Measurements from ENCODE around the gene SLC30A7.

DNA sequence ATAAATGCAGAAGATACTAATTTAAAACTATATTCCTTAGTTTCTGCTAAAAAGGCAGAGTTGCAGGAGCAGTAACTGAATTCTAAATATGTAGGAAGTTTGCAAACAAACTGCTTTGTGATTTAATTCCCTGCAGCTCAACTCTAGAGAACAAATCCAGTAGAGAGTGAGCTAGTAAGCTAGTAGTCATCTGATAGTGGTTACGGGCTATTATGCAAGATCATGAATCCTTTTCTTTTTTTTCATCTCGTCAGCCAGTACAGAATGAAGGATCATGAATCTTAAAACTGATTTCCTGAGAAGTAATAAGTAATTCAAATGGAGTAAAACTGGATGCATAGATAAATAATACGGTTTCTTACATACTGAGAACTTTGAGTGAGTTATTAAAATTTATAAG is 126.4 kb downstream of the SLC30A7 start:
- TF ChIP-seq, protein P1, sequence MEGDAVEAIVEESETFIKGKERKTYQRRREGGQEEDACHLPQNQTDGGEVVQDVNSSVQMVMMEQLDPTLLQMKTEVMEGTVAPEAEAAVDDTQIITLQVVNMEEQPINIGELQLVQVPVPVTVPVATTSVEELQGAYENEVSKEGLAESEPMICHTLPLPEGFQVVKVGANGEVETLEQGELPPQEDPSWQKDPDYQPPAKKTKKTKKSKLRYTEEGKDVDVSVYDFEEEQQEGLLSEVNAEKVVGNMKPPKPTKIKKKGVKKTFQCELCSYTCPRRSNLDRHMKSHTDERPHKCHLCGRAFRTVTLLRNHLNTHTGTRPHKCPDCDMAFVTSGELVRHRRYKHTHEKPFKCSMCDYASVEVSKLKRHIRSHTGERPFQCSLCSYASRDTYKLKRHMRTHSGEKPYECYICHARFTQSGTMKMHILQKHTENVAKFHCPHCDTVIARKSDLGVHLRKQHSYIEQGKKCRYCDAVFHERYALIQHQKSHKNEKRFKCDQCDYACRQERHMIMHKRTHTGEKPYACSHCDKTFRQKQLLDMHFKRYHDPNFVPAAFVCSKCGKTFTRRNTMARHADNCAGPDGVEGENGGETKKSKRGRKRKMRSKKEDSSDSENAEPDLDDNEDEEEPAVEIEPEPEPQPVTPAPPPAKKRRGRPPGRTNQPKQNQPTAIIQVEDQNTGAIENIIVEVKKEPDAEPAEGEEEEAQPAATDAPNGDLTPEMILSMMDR (IDR thresholded peaks at IDR 0.05; ENCODE audit: low read length) = no peak
- TF ChIP-seq EZH2 (optimal IDR thresholded peaks at IDR 0.05; ENCODE audit: low read depth, low read length) = no peak
- no peak for TF ChIP-seq EZH2phosphoT487 (IDR thresholded peaks at IDR 0.05; ENCODE audit: low read length)

Measured in MM.1S (cell line).